Gastroesophageal sphincter (tissue), 3 donors: ENCODE data around the gene SCAF8.

ENCODE experiments used
- CTCF ChIP-seq, 4 experiments: fragments of 200-600 bp in 2 of 4; fragments of 450-650 bp in 2 of 4; sonication (generic) in 1 of 4; IDR thresholded peaks; one replicate each; pipeline ENCODE4 v1.5.1; 2017 to 2019; ENCODE audit warnings: antibody characterized with exemption in 4 of 4, mild to moderate bottlenecking in 2 of 4, moderate library complexity in 2 of 4
- EP300 ChIP-seq: sonication (generic); formaldehyde crosslinking; IDR thresholded peaks from one replicate; pipeline ENCODE4 v1.6.1; 2017; ENCODE audit warnings: antibody characterized with exemption, mild to moderate bottlenecking
- POLR2A ChIP-seq, 2 donors: fragments of 450-650 bp; IDR thresholded peaks; one replicate each; pipeline ENCODE4 v1.6.1; 2017; ENCODE audit warnings: antibody characterized with exemption in 2 of 2, mild to moderate bottlenecking in 2 of 2, moderate library complexity in 1 of 2
- POLR2AphosphoS5 ChIP-seq: sonication (generic); formaldehyde crosslinking; IDR thresholded peaks from one replicate; pipeline ENCODE4 v1.6.1; 2017; ENCODE audit warnings: antibody characterized with exemption

GRCh38 chr6:154733626-154734382 is 588 bp downstream of the SCAF8 start:
- TF ChIP-seq CTCF (IDR thresholded peaks at IDR 0.05) (peak in 2 of 4 experiments; percentile 16 to 20), POLR2AphosphoS5 (peak; percentile 70), POLR2A (IDR thresholded peaks at IDR 0.05) (peak in 1 of 2 donors; percentile 40), EP300 (no peak)
